HCT116 (cell line): ENCODE data around the gene PLCXD1. TPM values are rescaled to one million over a fixed set of nuclear protein-coding genes. Genes with fewer than 3 reads are reported as not detected.
"Not testable (repeated sequence)": the region's sequence is repeated elsewhere in the genome, so short reads cannot be mapped to it uniquely, and the experiment has no call there.

ENCODE experiments used
- ATAC-seq: fragments of 200-7000 bp; cut with Tn5 transposase; 2 replicates; pipeline ENCODE4 v1.9.1; 2020; ENCODE audit warnings: mild to moderate bottlenecking, moderate library complexity
- BruUV-seq: library from RNA; stranded (reverse); fragments of 400-500 nt; replicated peaks from 2 replicates; lab custom pipeline; 2021; lab: Mats Ljungman, UMichigan
- CTCF ChIA-PET: fragments of 300-600 bp; sonication (Branson Sonifier 250); formaldehyde crosslinking; loops from one replicate; lab custom pipeline; 2021; ENCODE audit warnings: antibody characterized with exemption; lab: Charles Lee
- POLR2A ChIA-PET: fragments of 300-600, 350-600 bp; sonication (Branson Sonifier 250); formaldehyde crosslinking; loops from one replicate; lab custom pipeline; 2021; ENCODE audit warnings: antibody characterized with exemption; lab: Charles Lee
- RAD21 ChIA-PET, 2 experiments: fragments of 300-600 bp; sonication (Branson Sonifier 250); formaldehyde crosslinking; loops; one replicate each; lab custom pipeline; 2023; ENCODE audit warnings: low total read pairs in 2 of 2; ENCODE audit not compliant: uncharacterized antibody in 2 of 2, unreplicated experiment in 2 of 2, low non-redundant PET in 1 of 2; lab: Charles Lee
- DNase-seq: peaks from one replicate; pipeline ENCODE4 v3.0.0-alpha.2; 2010; ENCODE audit warnings: low read depth, low spot score
- H2AFZ ChIP-seq: fragments of 200-600 bp; shearing (Covaris generic), sonication (generic); 2 replicates; pipeline ENCODE4 v1.6.1; 2017; ENCODE audit warnings: low read depth, mixed run types, mixed read lengths, antibody characterized with exemption, low read length; ENCODE audit not compliant: poor library complexity, severe bottlenecking
- H3K27ac ChIP-seq: 2 replicates; pipeline ENCODE4 v1.5.1; 2012; ENCODE audit warnings: low read depth, low read length
- H3K27me3 ChIP-seq: fragments of 200-600 bp; sonication (generic); 2 replicates; pipeline ENCODE4 v1.6.1; 2016; ENCODE audit warnings: mixed run types, low read length, mixed read lengths; ENCODE audit not compliant: insufficient read depth
- H3K36me3 ChIP-seq, 2 experiments: fragments of 200-500 bp in 1 of 2; fragments of 200-600 bp in 1 of 2; sonication (Bioruptor generic) in 1 of 2; sonication (generic) in 1 of 2; 2 replicates each; pipeline versions ENCODE4 v1.5.1 to v1.6.1; 2014 to 2016; ENCODE audit warnings: low read length in 2 of 2, inconsistent platforms in 1 of 2, mixed read lengths in 1 of 2, mixed run types in 1 of 2; ENCODE audit not compliant: insufficient read depth in 2 of 2, control insufficient read depth in 1 of 2
- H3K4me1 ChIP-seq, 2 experiments: fragments of 200-600 bp in 1 of 2; sonication (generic) in 1 of 2; 2 replicates each; pipeline versions ENCODE4 v1.5.1 to v1.6.1; 2012 to 2017; ENCODE audit warnings: low read length in 2 of 2, inconsistent platforms in 1 of 2, mild to moderate bottlenecking in 1 of 2, mixed read lengths in 1 of 2, mixed run types in 1 of 2, moderate library complexity in 1 of 2; ENCODE audit not compliant: insufficient read depth in 2 of 2, control insufficient read depth in 1 of 2
- H3K4me2 ChIP-seq: fragments of 200-600 bp; sonication (generic); 2 replicates; pipeline ENCODE4 v1.6.1; 2017; ENCODE audit warnings: mixed run types, low read length, mixed read lengths
- H3K4me3 ChIP-seq, 2 experiments: fragments of 200-600 bp in 1 of 2; sonication (generic) in 1 of 2; replicated peaks in 1 of 2; 2 replicates each; pipeline ENCODE4 v1.5.1; 2011 to 2016; ENCODE audit warnings: low read length in 2 of 2, control low read depth in 1 of 2, low read depth in 1 of 2, mild to moderate bottlenecking in 1 of 2, mixed read lengths in 1 of 2, mixed run types in 1 of 2
- H3K79me2 ChIP-seq: fragments of 200-600 bp; sonication (generic); 2 replicates; pipeline ENCODE4 v1.6.1; 2017; ENCODE audit warnings: mild to moderate bottlenecking, mixed run types, low read length, moderate library complexity, mixed read lengths; ENCODE audit not compliant: insufficient read depth
- H3K9ac ChIP-seq: fragments of 200-600 bp; sonication (generic); 2 replicates; pipeline ENCODE4 v1.6.1; 2016; ENCODE audit warnings: low read length, mixed read lengths
- H3K9me2 ChIP-seq: fragments of 200-600 bp; sonication (generic), shearing (Covaris generic); 2 replicates; pipeline ENCODE4 v1.6.1; 2017; ENCODE audit warnings: mixed run types, mild to moderate bottlenecking, moderate library complexity; ENCODE audit not compliant: insufficient read depth
- H3K9me3 ChIP-seq, 2 experiments: fragments of 200-500 bp in 1 of 2; fragments of 200-600 bp in 1 of 2; sonication (Bioruptor generic) in 1 of 2; sonication (generic) in 1 of 2; 2 replicates each; pipeline ENCODE4 v1.6.1; 2014 to 2017; ENCODE audit warnings: low read length in 2 of 2, mixed read lengths in 2 of 2, inconsistent platforms in 1 of 2, low read depth in 1 of 2, mild to moderate bottlenecking in 1 of 2, mixed run types in 1 of 2, moderate library complexity in 1 of 2; ENCODE audit not compliant: control insufficient read depth in 1 of 2, insufficient read depth in 1 of 2
- H4K20me1 ChIP-seq: fragments of 200-600 bp; sonication (generic), shearing (Covaris generic); 2 replicates; pipeline ENCODE4 v1.6.1; 2017; ENCODE audit warnings: mixed run types, mild to moderate bottlenecking, moderate library complexity; ENCODE audit not compliant: insufficient read depth
- ATF3 ChIP-seq: IDR thresholded peaks from 2 replicates; pipeline ENCODE4 v1.6.1; 2012
- ZFX ChIP-seq: fragments of 450-650 bp; IDR thresholded peaks from 2 replicates; pipeline ENCODE4 v1.6.1; 2017
- intact Hi-C: fragments of 100-400 bp; cut with micrococcal nuclease; formaldehyde crosslinking; loops from 2 replicates; pipeline ENCODE4 v1.10.0; 2022
- total RNA-seq: library from RNA; stranded (reverse); gene quantifications from one replicate; pipeline ENCODE4 v1.2.1, GENCODE V29; 2021; ENCODE audit not compliant: unreplicated experiment

The PLCXD1 gene
- total RNA-seq, 1 experiment from 2014 or later, result 26.3 TPM

GRCh38 chrX:276581-277201 lies 4.5 kb upstream of the PLCXD1 start:
- Histone ChIP-seq H3K9me2 (no peaks in the 10 kb centered on the region), H4K20me1 (no peaks in the 10 kb centered on the region), H3K9ac (peak overlapping the region; percentile 88), H3K4me1 (peaks cover 0 to 23% of the 10 kb centered on the region in 2 experiments; a peak in 2 of 4 replicates), H3K27me3 (no peaks in the 10 kb centered on the region), H3K4me2 (peak overlapping the region; percentile 95), H3K9me3 (no peaks in the 10 kb centered on the region), H2AFZ (no peak overlapping the region), H3K36me3 (no peaks in the 10 kb centered on the region), H3K4me3 (peak overlapping the region; percentile 56 to 78), H3K79me2 (no peaks in the 10 kb centered on the region), H3K27ac (peak overlapping the region; percentile 42; the same call in 1 of the 2 replicates)
- ATAC-seq (peak; percentile 66), DNase-seq (no peak)
- TF ChIP-seq ZFX (peak; percentile 16; the same call in 1 of the 2 replicates), ATF3 (no peak)
- BruUV-seq, result TSS peak; percentile 95
- intact Hi-C loops, result loop anchor here (5.0 kb wide), 1 partner anchor 41 kb away; the partner anchor contains the start of gene GTPBP6
- POLR2A ChIA-PET, result no interaction called here
- RAD21 ChIA-PET, result no interaction called here
- CTCF ChIA-PET, result no interaction called here

GRCh38 chrX:279757-280604 lies 1.2 kb upstream of the PLCXD1 start:
- H3K27me3 ChIP-seq, H2AFZ ChIP-seq, H3K9ac ChIP-seq, H3K27ac ChIP-seq, BruUV-seq, DNase-seq, H3K9me3 ChIP-seq, ATAC-seq, H3K36me3 ChIP-seq, H4K20me1 ChIP-seq, H3K9me2 ChIP-seq, CTCF ChIA-PET, POLR2A ChIA-PET, H3K4me3 ChIP-seq, RAD21 ChIA-PET, H3K79me2 ChIP-seq: not testable (repeated sequence)
- H3K4me2 ChIP-seq, result 0 out of 2 replicates have a peak overlapping the region, but pooled peaks have one; percentile 23
- H3K4me1 ChIP-seq, result peaks cover 0 to 21% of the 10 kb centered on the region in 2 experiments; a peak in 2 of 4 replicates
- intact Hi-C loops, result loop anchor here (5.0 kb wide), 1 partner anchor 37 kb away; the partner anchor contains the start of gene GTPBP6

GRCh38 chrX:280722-281121 lies 459 bp upstream of the PLCXD1 start:
- H2AFZ ChIP-seq, H3K4me2 ChIP-seq, H3K79me2 ChIP-seq, BruUV-seq, H3K4me3 ChIP-seq, RAD21 ChIA-PET, POLR2A ChIA-PET, H3K9me2 ChIP-seq, DNase-seq, H3K9me3 ChIP-seq, H3K9ac ChIP-seq, H3K27ac ChIP-seq, H4K20me1 ChIP-seq, ATAC-seq, H3K27me3 ChIP-seq, intact Hi-C loops, CTCF ChIA-PET: not testable (repeated sequence)
- peaks cover 0 to 14% of the 10 kb centered on the region in 2 experiments; a peak in 2 of 4 replicates for H3K4me1 ChIP-seq
- H3K36me3 ChIP-seq, result peaks cover 0 to 13% of the 10 kb centered on the region in 2 experiments; a peak in 1 of 4 replicates
